ENCODE measurements around the gene ASB10. TPM values are rescaled to one million over a fixed set of nuclear protein-coding genes. Genes with fewer than 3 reads are reported as not detected.

Gene ASB10
- total RNA-seq, 2 donors from 2014 or later: not detected

DNA sequence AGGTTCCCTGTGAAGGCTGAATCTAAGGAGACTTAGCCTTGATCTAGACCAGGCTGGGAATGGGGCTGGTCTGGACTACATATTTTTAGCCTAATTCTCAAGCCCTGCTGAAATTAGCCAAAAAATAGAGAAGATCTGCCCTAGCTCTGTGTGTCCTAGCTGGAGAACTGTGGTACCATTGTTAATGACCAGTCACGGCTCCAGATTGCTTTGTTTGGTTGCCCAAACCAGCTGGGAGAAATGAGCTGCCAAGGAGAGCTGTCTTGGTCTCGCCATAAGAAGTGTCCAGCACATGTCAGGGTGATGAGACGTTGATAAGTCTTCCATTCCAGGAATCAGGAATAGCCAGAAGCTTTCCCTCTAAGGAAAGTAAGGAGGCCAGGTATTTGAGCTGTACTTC, 40.3 kb downstream of the ASB10 start:
- Histone ChIP-seq H3K4me1 (replicated peaks) (no peaks in the 10 kb centered on the region), H3K4me3 (no peak overlapping the region), H3K27me3 (replicated peaks; ENCODE audit: insufficient read depth) (no peaks in the 10 kb centered on the region), H3K27ac (no peak overlapping the region), H3K9me3 (no peaks in the 10 kb centered on the region), H3K36me3 (peaks cover 0 to 14% of the 10 kb centered on the region in 2 donors)
- intact Hi-C loops (cut with DNase I): no loop called here
- DNase-seq (ENCODE audit: low spot score): no peak
- WGBS: 48% methylated on average over 3 of the region's 3 CpGs
- TF ChIP-seq POLR2AphosphoS5 (IDR thresholded peaks at IDR 0.05) (no peak), POLR2A (IDR thresholded peaks at IDR 0.05) (no peak)
- TF ChIP-seq, protein P1, sequence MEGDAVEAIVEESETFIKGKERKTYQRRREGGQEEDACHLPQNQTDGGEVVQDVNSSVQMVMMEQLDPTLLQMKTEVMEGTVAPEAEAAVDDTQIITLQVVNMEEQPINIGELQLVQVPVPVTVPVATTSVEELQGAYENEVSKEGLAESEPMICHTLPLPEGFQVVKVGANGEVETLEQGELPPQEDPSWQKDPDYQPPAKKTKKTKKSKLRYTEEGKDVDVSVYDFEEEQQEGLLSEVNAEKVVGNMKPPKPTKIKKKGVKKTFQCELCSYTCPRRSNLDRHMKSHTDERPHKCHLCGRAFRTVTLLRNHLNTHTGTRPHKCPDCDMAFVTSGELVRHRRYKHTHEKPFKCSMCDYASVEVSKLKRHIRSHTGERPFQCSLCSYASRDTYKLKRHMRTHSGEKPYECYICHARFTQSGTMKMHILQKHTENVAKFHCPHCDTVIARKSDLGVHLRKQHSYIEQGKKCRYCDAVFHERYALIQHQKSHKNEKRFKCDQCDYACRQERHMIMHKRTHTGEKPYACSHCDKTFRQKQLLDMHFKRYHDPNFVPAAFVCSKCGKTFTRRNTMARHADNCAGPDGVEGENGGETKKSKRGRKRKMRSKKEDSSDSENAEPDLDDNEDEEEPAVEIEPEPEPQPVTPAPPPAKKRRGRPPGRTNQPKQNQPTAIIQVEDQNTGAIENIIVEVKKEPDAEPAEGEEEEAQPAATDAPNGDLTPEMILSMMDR (IDR thresholded peaks at IDR 0.05): no peak

DNA sequence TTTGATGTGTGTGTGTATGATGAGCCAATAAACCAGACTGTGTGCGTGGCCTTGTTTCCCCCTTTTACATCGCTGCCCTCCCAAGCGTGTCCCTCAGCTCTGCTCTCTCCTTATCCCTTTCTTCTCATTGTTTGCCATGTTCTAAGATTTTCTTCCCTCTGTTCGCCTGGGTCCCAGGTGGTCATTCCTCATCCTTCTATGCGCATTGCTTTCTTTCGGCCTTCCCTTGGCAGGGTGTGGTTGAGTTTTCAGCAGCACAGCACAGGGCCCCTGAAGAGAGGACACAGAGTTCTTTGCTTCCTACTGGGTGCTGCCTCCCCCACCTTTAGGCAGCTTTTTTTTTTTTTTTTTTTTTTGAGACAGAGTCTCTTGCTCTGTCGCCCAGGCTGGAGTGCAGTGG, 42.7 kb downstream of the ASB10 start:
- no peak overlapping the region for H3K4me3 ChIP-seq
- H3K4me1 ChIP-seq (replicated peaks): no peaks in the 10 kb centered on the region
- H3K36me3 ChIP-seq: peaks cover 0 to 14% of the 10 kb centered on the region in 2 donors
- TF ChIP-seq POLR2A (IDR thresholded peaks at IDR 0.05): no peak
- TF ChIP-seq, protein P1 (IDR thresholded peaks at IDR 0.05): no peak
- TF ChIP-seq POLR2AphosphoS5 (IDR thresholded peaks at IDR 0.05): no peak
- no peaks in the 10 kb centered on the region for H3K27me3 ChIP-seq (replicated peaks; ENCODE audit: insufficient read depth)
- 98% methylated on average over 7 of the region's 7 CpGs for WGBS
- H3K27ac ChIP-seq: no peak overlapping the region
- no peak for DNase-seq (ENCODE audit: low spot score)
- no peaks in the 10 kb centered on the region for H3K9me3 ChIP-seq
- intact Hi-C loops (cut with DNase I): no loop called here

- TF ChIP-seq POLR2AphosphoS5 (IDR thresholded peaks at IDR 0.05) (no peak), POLR2A (IDR thresholded peaks at IDR 0.05) (no peak)
- TF ChIP-seq, protein P1 (IDR thresholded peaks at IDR 0.05): no peak
- Histone ChIP-seq H3K4me3 (no peak overlapping the region), H3K27ac (no peak overlapping the region), H3K36me3 (peaks cover 0 to 15% of the 10 kb centered on the region in 2 donors), H3K4me1 (replicated peaks) (no peaks in the 10 kb centered on the region), H3K9me3 (no peaks in the 10 kb centered on the region), H3K27me3 (replicated peaks; ENCODE audit: insufficient read depth) (no peaks in the 10 kb centered on the region)
- DNase-seq (ENCODE audit: low spot score): no peak
- WGBS: 79% methylated on average over 25 of the region's 25 CpGs
- intact Hi-C loops (cut with DNase I): no loop called here
Observed at GRCh38 chr7:151143261-151144015, 43.6 kb downstream of the ASB10 start.

GRCh38 chr7:151142686-151143040, 44.4 kb downstream of the ASB10 start:
- H3K27ac ChIP-seq: no peak overlapping the region
- DNase-seq (ENCODE audit: low spot score): no peak

More at GRCh38 chr7:151142686-151143040, 44.4 kb downstream of the ASB10 start:
- Histone ChIP-seq H3K27me3 (replicated peaks; ENCODE audit: insufficient read depth) (no peaks in the 10 kb centered on the region), H3K4me1 (replicated peaks) (no peaks in the 10 kb centered on the region), H3K4me3 (no peak overlapping the region), H3K36me3 (peaks cover 0 to 20% of the 10 kb centered on the region in 2 donors), H3K9me3 (no peaks in the 10 kb centered on the region)
- WGBS: 69% methylated on average over 10 of the region's 10 CpGs
- intact Hi-C loops (cut with DNase I): no loop called here
- no peak for TF ChIP-seq POLR2A (IDR thresholded peaks at IDR 0.05)
- TF ChIP-seq POLR2AphosphoS5 (IDR thresholded peaks at IDR 0.05): no peak
- TF ChIP-seq, protein P1 (IDR thresholded peaks at IDR 0.05): no peak

Data from prostate gland (tissue), 2 donors.